ENCODE results near the gene PLEKHM3. TPM values are rescaled to one million over a fixed set of nuclear protein-coding genes. Genes with fewer than 3 reads are reported as not detected.

Gene PLEKHM3
- total and polyA plus RNA-seq, 2 of the 13 experiments (the other 11 are each of a cell fraction or from before 2014, with no cell fraction given), result 4.5 to 4.7 TPM

- no peak for TF ChIP-seq U2AF2 (IDR thresholded peaks at IDR 0.05; ENCODE audit: low read depth, low read length)
- TF ChIP-seq, protein P1, sequence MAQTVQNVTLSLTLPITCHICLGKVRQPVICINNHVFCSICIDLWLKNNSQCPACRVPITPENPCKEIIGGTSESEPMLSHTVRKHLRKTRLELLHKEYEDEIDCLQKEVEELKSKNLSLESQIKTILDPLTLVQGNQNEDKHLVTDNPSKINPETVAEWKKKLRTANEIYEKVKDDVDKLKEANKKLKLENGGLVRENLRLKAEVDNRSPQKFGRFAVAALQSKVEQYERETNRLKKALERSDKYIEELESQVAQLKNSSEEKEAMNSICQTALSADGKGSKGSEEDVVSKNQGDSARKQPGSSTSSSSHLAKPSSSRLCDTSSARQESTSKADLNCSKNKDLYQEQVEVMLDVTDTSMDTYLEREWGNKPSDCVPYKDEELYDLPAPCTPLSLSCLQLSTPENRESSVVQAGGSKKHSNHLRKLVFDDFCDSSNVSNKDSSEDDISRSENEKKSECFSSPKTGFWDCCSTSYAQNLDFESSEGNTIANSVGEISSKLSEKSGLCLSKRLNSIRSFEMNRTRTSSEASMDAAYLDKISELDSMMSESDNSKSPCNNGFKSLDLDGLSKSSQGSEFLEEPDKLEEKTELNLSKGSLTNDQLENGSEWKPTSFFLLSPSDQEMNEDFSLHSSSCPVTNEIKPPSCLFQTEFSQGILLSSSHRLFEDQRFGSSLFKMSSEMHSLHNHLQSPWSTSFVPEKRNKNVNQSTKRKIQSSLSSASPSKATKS (CRISPR knock-in tag; IDR thresholded peaks at IDR 0.05), result no peak
- TF ChIP-seq CEBPB (IDR thresholded peaks at IDR 0.05; ENCODE audit: borderline replicate concordance, low read depth, low read length), result no peak; the same call in 1 of the 2 replicates
- TF ChIP-seq, protein P2, sequence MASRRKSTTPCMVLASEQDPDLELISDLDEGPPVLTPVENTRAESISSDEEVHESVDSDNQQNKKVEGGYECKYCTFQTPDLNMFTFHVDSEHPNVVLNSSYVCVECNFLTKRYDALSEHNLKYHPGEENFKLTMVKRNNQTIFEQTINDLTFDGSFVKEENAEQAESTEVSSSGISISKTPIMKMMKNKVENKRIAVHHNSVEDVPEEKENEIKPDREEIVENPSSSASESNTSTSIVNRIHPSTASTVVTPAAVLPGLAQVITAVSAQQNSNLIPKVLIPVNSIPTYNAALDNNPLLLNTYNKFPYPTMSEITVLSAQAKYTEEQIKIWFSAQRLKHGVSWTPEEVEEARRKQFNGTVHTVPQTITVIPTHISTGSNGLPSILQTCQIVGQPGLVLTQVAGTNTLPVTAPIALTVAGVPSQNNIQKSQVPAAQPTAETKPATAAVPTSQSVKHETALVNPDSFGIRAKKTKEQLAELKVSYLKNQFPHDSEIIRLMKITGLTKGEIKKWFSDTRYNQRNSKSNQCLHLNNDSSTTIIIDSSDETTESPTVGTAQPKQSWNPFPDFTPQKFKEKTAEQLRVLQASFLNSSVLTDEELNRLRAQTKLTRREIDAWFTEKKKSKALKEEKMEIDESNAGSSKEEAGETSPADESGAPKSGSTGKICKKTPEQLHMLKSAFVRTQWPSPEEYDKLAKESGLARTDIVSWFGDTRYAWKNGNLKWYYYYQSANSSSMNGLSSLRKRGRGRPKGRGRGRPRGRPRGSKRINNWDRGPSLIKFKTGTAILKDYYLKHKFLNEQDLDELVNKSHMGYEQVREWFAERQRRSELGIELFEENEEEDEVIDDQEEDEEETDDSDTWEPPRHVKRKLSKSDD (CRISPR knock-in tag; IDR thresholded peaks at IDR 0.05; ENCODE audit: low read depth), result 0 out of 2 replicates have a peak, but pooled peaks have one; percentile 20
- TF ChIP-seq ZBTB1 (CRISPR knock-in tag; IDR thresholded peaks at IDR 0.05; ENCODE audit: borderline replicate concordance), result no peak
- TF ChIP-seq, protein P3, sequence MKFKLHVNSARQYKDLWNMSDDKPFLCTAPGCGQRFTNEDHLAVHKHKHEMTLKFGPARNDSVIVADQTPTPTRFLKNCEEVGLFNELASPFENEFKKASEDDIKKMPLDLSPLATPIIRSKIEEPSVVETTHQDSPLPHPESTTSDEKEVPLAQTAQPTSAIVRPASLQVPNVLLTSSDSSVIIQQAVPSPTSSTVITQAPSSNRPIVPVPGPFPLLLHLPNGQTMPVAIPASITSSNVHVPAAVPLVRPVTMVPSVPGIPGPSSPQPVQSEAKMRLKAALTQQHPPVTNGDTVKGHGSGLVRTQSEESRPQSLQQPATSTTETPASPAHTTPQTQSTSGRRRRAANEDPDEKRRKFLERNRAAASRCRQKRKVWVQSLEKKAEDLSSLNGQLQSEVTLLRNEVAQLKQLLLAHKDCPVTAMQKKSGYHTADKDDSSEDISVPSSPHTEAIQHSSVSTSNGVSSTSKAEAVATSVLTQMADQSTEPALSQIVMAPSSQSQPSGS (CRISPR knock-in tag; IDR thresholded peaks at IDR 0.05), result 0 out of 2 replicates have a peak, but pooled peaks have one; percentile 13
- TF ChIP-seq, protein P4, sequence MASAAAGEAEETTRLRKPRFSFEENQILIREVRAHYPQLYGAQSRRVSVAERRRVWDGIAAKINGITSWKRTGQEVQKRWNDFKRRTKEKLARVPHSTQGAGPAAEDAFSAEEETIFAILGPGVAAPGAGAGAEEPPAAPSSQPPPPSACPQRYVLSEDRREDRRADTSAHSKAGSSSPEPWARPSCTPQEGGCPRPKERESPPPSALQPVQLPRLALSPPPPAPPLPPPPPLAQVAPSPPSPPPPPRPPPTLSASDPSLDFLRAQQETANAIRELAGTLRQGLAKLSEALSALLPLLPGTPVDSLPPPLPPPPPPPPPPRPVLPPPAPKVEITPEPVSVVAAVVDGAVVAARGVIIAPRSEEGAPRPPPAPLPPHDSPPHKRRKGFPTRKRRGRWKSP (CRISPR knock-in tag; IDR thresholded peaks at IDR 0.05), result no peak; the same call in 1 of the 2 replicates
- no peak for TF ChIP-seq HOXA9 (CRISPR knock-in tag; IDR thresholded peaks at IDR 0.05; ENCODE audit: borderline replicate concordance)
- TF ChIP-seq FOXP4 (CRISPR knock-in tag; IDR thresholded peaks at IDR 0.05), result peak; percentile 83
- no peak for TF ChIP-seq SP2 (CRISPR knock-in tag; IDR thresholded peaks at IDR 0.05)
- TF ChIP-seq ZBTB8A (CRISPR knock-in tag; IDR thresholded peaks at IDR 0.05; ENCODE audit: borderline replicate concordance, low read depth), result no peak
- peak; percentile 71; the same call in 1 of the 2 replicates for TF ChIP-seq ZNF430 (CRISPR knock-in tag; IDR thresholded peaks at IDR 0.05)
- TF ChIP-seq DRAP1 (CRISPR knock-in tag; IDR thresholded peaks at IDR 0.05), result 0 out of 2 replicates have a peak, but pooled peaks have one; percentile 8
- no peak for TF ChIP-seq ZKSCAN8 (CRISPR knock-in tag; IDR thresholded peaks at IDR 0.05; ENCODE audit: borderline replicate concordance)
- no peak for TF ChIP-seq ZNF768 (CRISPR knock-in tag; IDR thresholded peaks at IDR 0.05)
- no peak for TF ChIP-seq FLYWCH1 (CRISPR knock-in tag; IDR thresholded peaks at IDR 0.05)
Observed at GRCh38 chr2:207897541-207898353, 127.6 kb downstream of the PLEKHM3 start (continued).

All from HepG2 (cell line).